ENCODE results near the gene THAP10.

THAP10 gene

DNA sequence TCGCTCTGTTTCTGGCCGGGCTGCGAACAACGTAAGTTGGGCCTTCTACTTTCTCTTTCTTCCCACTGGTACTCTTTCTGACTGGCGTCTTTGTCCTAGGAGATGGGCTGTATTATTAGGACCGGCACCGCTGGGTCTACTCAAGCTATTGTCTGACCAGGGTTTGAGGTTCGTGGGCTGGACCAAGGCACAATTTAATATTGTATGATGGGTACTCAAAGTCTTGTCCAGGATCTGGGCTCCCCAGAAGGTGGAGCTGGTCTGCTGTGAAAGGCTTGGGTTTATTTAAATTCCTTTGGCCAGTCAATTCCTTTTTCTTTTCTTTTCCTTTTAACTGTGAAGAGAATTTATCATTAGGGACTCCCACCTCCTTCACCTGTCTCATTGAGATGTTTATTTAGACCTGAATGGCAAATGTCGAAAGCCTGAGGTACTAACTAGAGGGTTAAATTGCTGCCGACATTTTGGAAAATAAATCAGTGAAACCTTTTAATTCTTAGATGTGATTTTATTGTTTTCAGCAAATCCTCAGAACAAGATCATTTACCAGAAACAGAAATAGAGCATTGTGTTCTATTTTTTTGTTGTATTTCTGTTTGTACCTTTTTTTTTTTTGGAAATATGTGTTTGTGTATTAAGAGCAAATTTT lies 803 bp upstream of the THAP10 start:
- Histone ChIP-seq H3K27me3 (ENCODE audit: insufficient read depth, low read depth, severe bottlenecking) (no peaks in the 10 kb centered on the region), H3K4me3 (ENCODE audit: low read depth, low read length) (peak overlapping the region; percentile 65), H3K9me3 (ENCODE audit: severe bottlenecking) (no peaks in the 10 kb centered on the region), H3K36me3 (no peaks in the 10 kb centered on the region), H3K27ac (peak overlapping the region; percentile 79)
- TF ChIP-seq, protein P1, sequence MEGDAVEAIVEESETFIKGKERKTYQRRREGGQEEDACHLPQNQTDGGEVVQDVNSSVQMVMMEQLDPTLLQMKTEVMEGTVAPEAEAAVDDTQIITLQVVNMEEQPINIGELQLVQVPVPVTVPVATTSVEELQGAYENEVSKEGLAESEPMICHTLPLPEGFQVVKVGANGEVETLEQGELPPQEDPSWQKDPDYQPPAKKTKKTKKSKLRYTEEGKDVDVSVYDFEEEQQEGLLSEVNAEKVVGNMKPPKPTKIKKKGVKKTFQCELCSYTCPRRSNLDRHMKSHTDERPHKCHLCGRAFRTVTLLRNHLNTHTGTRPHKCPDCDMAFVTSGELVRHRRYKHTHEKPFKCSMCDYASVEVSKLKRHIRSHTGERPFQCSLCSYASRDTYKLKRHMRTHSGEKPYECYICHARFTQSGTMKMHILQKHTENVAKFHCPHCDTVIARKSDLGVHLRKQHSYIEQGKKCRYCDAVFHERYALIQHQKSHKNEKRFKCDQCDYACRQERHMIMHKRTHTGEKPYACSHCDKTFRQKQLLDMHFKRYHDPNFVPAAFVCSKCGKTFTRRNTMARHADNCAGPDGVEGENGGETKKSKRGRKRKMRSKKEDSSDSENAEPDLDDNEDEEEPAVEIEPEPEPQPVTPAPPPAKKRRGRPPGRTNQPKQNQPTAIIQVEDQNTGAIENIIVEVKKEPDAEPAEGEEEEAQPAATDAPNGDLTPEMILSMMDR (IDR thresholded peaks at IDR 0.05; ENCODE audit: low read depth, low read length), result peak; percentile 44
- DNase-seq, result peak; percentile 22

DNA sequence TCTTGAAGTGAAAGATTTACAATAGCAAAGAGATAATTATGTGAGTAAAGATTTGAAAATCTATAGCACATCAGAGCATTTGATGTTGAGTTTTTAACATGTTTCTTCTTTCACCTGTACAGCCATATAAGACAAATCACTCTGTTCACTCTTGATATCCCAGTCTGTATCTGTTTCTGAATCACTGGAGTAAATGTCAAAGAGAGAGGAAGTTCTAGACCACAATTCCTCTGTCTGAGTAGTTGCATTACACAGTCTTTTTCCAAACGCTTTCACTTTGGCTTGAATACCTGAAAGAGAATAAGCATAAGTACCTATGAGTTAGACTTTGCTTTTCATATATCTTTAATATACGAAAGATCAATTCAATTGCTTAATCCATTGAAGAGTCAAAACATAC lies 9.9 kb downstream of the THAP10 start:
- TF ChIP-seq, protein P1 (IDR thresholded peaks at IDR 0.05; ENCODE audit: low read depth, low read length), result no peak
- Histone ChIP-seq H3K9me3 (ENCODE audit: severe bottlenecking) (no peaks in the 10 kb centered on the region), H3K27ac (no peak overlapping the region), H3K27me3 (ENCODE audit: insufficient read depth, low read depth, severe bottlenecking) (no peaks in the 10 kb centered on the region), H3K4me3 (ENCODE audit: low read depth, low read length) (no peak overlapping the region), H3K36me3 (no peaks in the 10 kb centered on the region)
- no peak for DNase-seq

- TF ChIP-seq, protein P1 (IDR thresholded peaks at IDR 0.05; ENCODE audit: low read depth, low read length), result no peak
- no peaks in the 10 kb centered on the region for H3K36me3 ChIP-seq
- DNase-seq, result no peak
- H3K9me3 ChIP-seq (ENCODE audit: severe bottlenecking), result no peaks in the 10 kb centered on the region
- H3K27ac ChIP-seq, result no peak overlapping the region
- no peak overlapping the region for H3K4me3 ChIP-seq (ENCODE audit: low read depth, low read length)
- H3K27me3 ChIP-seq (ENCODE audit: insufficient read depth, low read depth, severe bottlenecking), result no peaks in the 10 kb centered on the region
Measured at GRCh38 chr15:70880781-70881180, 11.5 kb downstream of the THAP10 start.

DNA sequence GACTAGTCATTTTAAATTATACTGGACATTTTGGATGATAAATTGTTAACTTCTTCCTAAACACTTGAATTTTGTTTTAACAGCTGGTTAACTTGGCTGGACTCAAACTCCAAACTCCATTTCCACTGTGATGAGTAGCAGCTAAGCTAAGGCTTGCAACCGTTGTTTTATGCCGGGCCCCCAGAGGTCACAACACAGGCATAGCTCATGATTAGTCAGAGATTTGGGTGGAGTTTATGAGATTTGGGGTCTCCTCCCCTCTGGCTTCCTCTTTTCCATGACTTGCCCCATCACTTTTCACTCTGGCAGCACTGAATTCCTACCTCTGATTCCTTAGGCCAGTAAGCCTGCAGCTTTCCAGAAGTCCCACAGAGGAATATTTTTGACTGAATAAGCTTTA lies 12.8 kb downstream of the THAP10 start:
- no peak overlapping the region for H3K27ac ChIP-seq

GRCh38 chr15:70876683-70877082 lies 15.6 kb downstream of the THAP10 start:
- TF ChIP-seq, protein P1 (IDR thresholded peaks at IDR 0.05; ENCODE audit: low read depth, low read length), result no peak
- Histone ChIP-seq H3K36me3 (no peaks in the 10 kb centered on the region), H3K4me3 (ENCODE audit: low read depth, low read length) (no peak overlapping the region), H3K9me3 (ENCODE audit: severe bottlenecking) (no peaks in the 10 kb centered on the region), H3K27ac (no peak overlapping the region), H3K27me3 (ENCODE audit: insufficient read depth, low read depth, severe bottlenecking) (no peaks in the 10 kb centered on the region)
- DNase-seq, result no peak

More for the DNA sequence above, 12.8 kb downstream of the THAP10 start:
- Histone ChIP-seq H3K36me3 (no peaks in the 10 kb centered on the region), H3K27me3 (ENCODE audit: insufficient read depth, low read depth, severe bottlenecking) (no peaks in the 10 kb centered on the region), H3K9me3 (ENCODE audit: severe bottlenecking) (no peaks in the 10 kb centered on the region), H3K4me3 (ENCODE audit: low read depth, low read length) (no peak overlapping the region)
- TF ChIP-seq, protein P1 (IDR thresholded peaks at IDR 0.05; ENCODE audit: low read depth, low read length), result no peak
- no peak for DNase-seq

DNA sequence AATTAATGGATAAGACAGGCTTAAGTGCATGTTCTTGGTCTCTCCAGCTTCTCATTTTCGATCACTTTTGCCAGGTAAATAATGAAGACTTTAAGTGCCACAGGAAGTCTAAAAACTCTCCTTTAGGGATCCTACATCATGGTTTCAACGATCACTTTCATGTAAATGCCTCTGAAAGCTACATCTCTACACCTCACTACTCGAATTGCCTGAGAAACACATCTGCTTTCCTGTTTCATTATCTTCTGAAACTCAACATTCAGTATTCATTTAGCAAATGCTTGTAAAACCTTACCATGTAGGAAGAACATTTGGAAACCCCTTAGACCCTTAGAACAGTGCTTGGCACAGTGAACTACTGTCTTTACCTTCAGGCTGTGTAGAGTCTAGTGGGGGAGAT lies 16.2 kb downstream of the THAP10 start:
- no peak for DNase-seq
- TF ChIP-seq, protein P1 (IDR thresholded peaks at IDR 0.05; ENCODE audit: low read depth, low read length), result no peak
- Histone ChIP-seq H3K4me3 (ENCODE audit: low read depth, low read length) (no peak overlapping the region), H3K27me3 (ENCODE audit: insufficient read depth, low read depth, severe bottlenecking) (no peaks in the 10 kb centered on the region), H3K27ac (no peak overlapping the region), H3K36me3 (no peaks in the 10 kb centered on the region), H3K9me3 (ENCODE audit: severe bottlenecking) (no peaks in the 10 kb centered on the region)

Data from WERI-Rb-1 (cell line).